Activated gamma-delta T cell (primary cell): ENCODE measurements around the gene C2CD4C.
"Not testable (repeated sequence)": the region's sequence is repeated elsewhere in the genome, so short reads cannot be mapped to it uniquely, and the experiment has no call there.

Source experiments
- DNase-seq: peaks from one replicate; lab custom pipeline; 2025; lab: John Stamatoyannopoulos, UW

Gene C2CD4C

GRCh38 chr19:438416-438958, 29.5 kb upstream of the C2CD4C start:
- no peak for DNase-seq

GRCh38 chr19:437041-437440, 28.1 kb upstream of the C2CD4C start:
- no peak for DNase-seq

GRCh38 chr19:436413-436950, 27.5 kb upstream of the C2CD4C start:
- no peak for DNase-seq

- no peak for DNase-seq
Measured at GRCh38 chr19:435707-436412, 26.9 kb upstream of the C2CD4C start.

GRCh38 chr19:435056-435706, 26.2 kb upstream of the C2CD4C start:
- DNase-seq, result no peak

- no peak for DNase-seq
Measured at GRCh38 chr19:434152-434960, 25.4 kb upstream of the C2CD4C start.

- no peak for DNase-seq
Measured at GRCh38 chr19:430701-431100, 21.8 kb upstream of the C2CD4C start.

GRCh38 chr19:428149-428548, 19.2 kb upstream of the C2CD4C start:
- no peak for DNase-seq

GRCh38 chr19:427675-428074, 18.7 kb upstream of the C2CD4C start:
- not testable (repeated sequence) for DNase-seq

GRCh38 chr19:426725-427445, 17.9 kb upstream of the C2CD4C start:
- no peak for DNase-seq

GRCh38 chr19:425056-425455, 16.1 kb upstream of the C2CD4C start:
- no peak for DNase-seq

GRCh38 chr19:424546-424945, 15.6 kb upstream of the C2CD4C start:
- DNase-seq, result no peak

GRCh38 chr19:423691-424466, 14.9 kb upstream of the C2CD4C start:
- no peak for DNase-seq

- not testable (repeated sequence) for DNase-seq
Measured at GRCh38 chr19:422917-423226, 13.9 kb upstream of the C2CD4C start.

GRCh38 chr19:422213-422916, 13.4 kb upstream of the C2CD4C start:
- no peak for DNase-seq

- DNase-seq, result no peak
Measured at GRCh38 chr19:419721-420515, 11.0 kb upstream of the C2CD4C start.

GRCh38 chr19:418761-419671, 10.1 kb upstream of the C2CD4C start:
- no peak for DNase-seq

- no peak for DNase-seq
Measured at GRCh38 chr19:416416-416815, 7.5 kb upstream of the C2CD4C start.
